HG03457 (cell line): ENCODE measurements around the gene ARID3A.
A peak's percentile ranks its signal among the peaks of the same experiment; 100 is the strongest.

Experiments used
- ATAC-seq: cut with Tn5 transposase; IDR thresholded peaks from one replicate; pipeline ENCODE4 v1.9.1; 2021; ENCODE audit warnings: moderate number of reproducible peaks; ENCODE audit not compliant: unreplicated experiment

Gene ARID3A

GRCh38 chr19:911197-912033, 14.4 kb upstream of the ARID3A start:
- no peak for ATAC-seq

GRCh38 chr19:912181-913079, 13.4 kb upstream of the ARID3A start:
- no peak for ATAC-seq

- no peak for ATAC-seq
Observed at GRCh38 chr19:913080-913748, 12.6 kb upstream of the ARID3A start, which contains the start of gene R3HDM4. TSS of gene R3HDM4 (minus strand) at chr19:913219. CDS start at chr19:913157, 62 bp downstream.

GRCh38 chr19:916645-917322, 9.1 kb upstream of the ARID3A start:
- no peak for ATAC-seq

- ATAC-seq: no peak
Observed at GRCh38 chr19:917323-918151, 8.3 kb upstream of the ARID3A start, which contains the start of gene KISS1R. TSS of gene KISS1R (plus strand) at chr19:917333. CDS start at chr19:917503, 170 bp downstream.

GRCh38 chr19:918152-918437, 7.7 kb upstream of the ARID3A start:
- ATAC-seq: no peak

- no peak for ATAC-seq
Observed at GRCh38 chr19:918481-919198, 7.2 kb upstream of the ARID3A start.

GRCh38 chr19:919199-920050, 6.4 kb upstream of the ARID3A start:
- ATAC-seq: no peak

- no peak for ATAC-seq
Observed at GRCh38 chr19:920051-920864, 5.6 kb upstream of the ARID3A start.

- no peak for ATAC-seq
Observed at GRCh38 chr19:924553-925086, 1.2 kb upstream of the ARID3A start.

GRCh38 chr19:925087-925525, 729 bp upstream of the ARID3A start:
- ATAC-seq: peak; percentile 12

GRCh38 chr19:926323-926588, 421 bp downstream of the ARID3A start:
- no peak for ATAC-seq

GRCh38 chr19:926589-927350, 935 bp downstream of the ARID3A start:
- ATAC-seq: no peak

GRCh38 chr19:927351-927779, 1.5 kb downstream of the ARID3A start:
- no peak for ATAC-seq

GRCh38 chr19:927780-928401, 2.1 kb downstream of the ARID3A start:
- no peak for ATAC-seq
